B cell (primary cell): ENCODE measurements around the gene ORAI3.

Experiments used
- EZH2 ChIP-seq: IDR thresholded peaks from 2 replicates; pipeline ENCODE4 v1.6.1; 2012; ENCODE audit warnings: borderline replicate concordance, low read depth, mild to moderate bottlenecking, moderate library complexity, low read length; ENCODE audit not compliant: insufficient read depth, poor library complexity, severe bottlenecking
- TF ChIP-seq, protein P1 (sequence below): fragments of 200-600 bp; IDR thresholded peaks from one replicate; pipeline ENCODE4 v1.8.0; 2022; ENCODE audit warnings: antibody characterized with exemption, mild to moderate bottlenecking

- TF ChIP-seq, protein P1, sequence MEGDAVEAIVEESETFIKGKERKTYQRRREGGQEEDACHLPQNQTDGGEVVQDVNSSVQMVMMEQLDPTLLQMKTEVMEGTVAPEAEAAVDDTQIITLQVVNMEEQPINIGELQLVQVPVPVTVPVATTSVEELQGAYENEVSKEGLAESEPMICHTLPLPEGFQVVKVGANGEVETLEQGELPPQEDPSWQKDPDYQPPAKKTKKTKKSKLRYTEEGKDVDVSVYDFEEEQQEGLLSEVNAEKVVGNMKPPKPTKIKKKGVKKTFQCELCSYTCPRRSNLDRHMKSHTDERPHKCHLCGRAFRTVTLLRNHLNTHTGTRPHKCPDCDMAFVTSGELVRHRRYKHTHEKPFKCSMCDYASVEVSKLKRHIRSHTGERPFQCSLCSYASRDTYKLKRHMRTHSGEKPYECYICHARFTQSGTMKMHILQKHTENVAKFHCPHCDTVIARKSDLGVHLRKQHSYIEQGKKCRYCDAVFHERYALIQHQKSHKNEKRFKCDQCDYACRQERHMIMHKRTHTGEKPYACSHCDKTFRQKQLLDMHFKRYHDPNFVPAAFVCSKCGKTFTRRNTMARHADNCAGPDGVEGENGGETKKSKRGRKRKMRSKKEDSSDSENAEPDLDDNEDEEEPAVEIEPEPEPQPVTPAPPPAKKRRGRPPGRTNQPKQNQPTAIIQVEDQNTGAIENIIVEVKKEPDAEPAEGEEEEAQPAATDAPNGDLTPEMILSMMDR, result no peak
- TF ChIP-seq EZH2, result no peak
These were observed 37.5 kb downstream of the ORAI3 start for GRCh38 chr16:30986129-30986991.
